Upper lobe of left lung (tissue), 6 donors: Measurements from ENCODE around the gene C5orf52. TPM values are rescaled to one million over a fixed set of nuclear protein-coding genes. Genes with fewer than 3 reads are reported as not detected.
"Not testable (repeated sequence)": the region's sequence is repeated elsewhere in the genome, so short reads cannot be mapped to it uniquely, and the experiment has no call there.

Source experiments
- ATAC-seq, 2 donors: fragments of 200-7000 bp; cut with Tn5 transposase; one replicate each; pipeline ENCODE4 v1.9.1; 2022; ENCODE audit warnings: mild to moderate bottlenecking in 2 of 2, moderate library complexity in 2 of 2; ENCODE audit not compliant: low FRiP score in 2 of 2
- DNase-seq, 2 donors: peaks; one replicate each; pipeline ENCODE4 v3.0.0-alpha.2; 2019 to 2020
- H3K27ac ChIP-seq, 4 donors: fragments of 200-600 bp; sonication (generic); one replicate each; pipeline ENCODE4 v1.5.1; 2016 to 2019
- H3K27me3 ChIP-seq, 4 donors: fragments of 200-600 bp; sonication (generic); one replicate each; pipeline ENCODE4 v1.5.1; 2017 to 2019
- H3K36me3 ChIP-seq, 4 donors: fragments of 200-600 bp; sonication (generic); one replicate each; pipeline ENCODE4 v1.5.1; 2016 to 2019
- H3K4me1 ChIP-seq, 4 donors: fragments of 200-600 bp; sonication (generic); one replicate each; pipeline ENCODE4 v1.5.1; 2018 to 2019
- H3K4me3 ChIP-seq, 4 donors: fragments of 200-600 bp; sonication (generic); one replicate each; pipeline ENCODE4 v1.5.1; 2017 to 2019; ENCODE audit warnings: mild to moderate bottlenecking in 2 of 4, moderate library complexity in 1 of 4
- H3K9me3 ChIP-seq, 4 donors: fragments of 200-600 bp; sonication (generic); one replicate each; pipeline ENCODE4 v1.5.1; 2018 to 2019
- EP300 ChIP-seq, 4 donors: sonication (generic); formaldehyde crosslinking; IDR thresholded peaks; one replicate each; pipeline ENCODE4 v1.5.1; 2017; ENCODE audit warnings: antibody characterized with exemption in 4 of 4, control low read depth in 2 of 4
- POLR2A ChIP-seq, 4 donors: fragments of 450-650 bp; IDR thresholded peaks; one replicate each; pipeline ENCODE4 v1.5.1; 2016 to 2017; ENCODE audit warnings: antibody characterized with exemption in 4 of 4, mild to moderate bottlenecking in 2 of 4
- POLR2AphosphoS5 ChIP-seq, 2 donors: sonication (generic); formaldehyde crosslinking; IDR thresholded peaks; one replicate each; pipeline ENCODE4 v1.5.1; 2017; ENCODE audit warnings: antibody characterized with exemption in 2 of 2
- WGBS, 2 donors: methylation state at CpG; one replicate each; pipeline ENCODE4 v1.1.5; 2017 to 2018; 5-methylcytosine and 5-hydroxymethylcytosine counted together
- total RNA-seq, 6 donors: library from RNA; depleted of rRNA in 4 of 6; stranded (reverse); fragments of >200 nt in 4 of 6; gene quantifications; one replicate each; pipeline versions ENCODE4 v1.1.0 to v1.2.1, GENCODE V29; 2016 to 2021
- TF ChIP-seq, protein P1 (sequence below), 6 experiments: fragments of 450-650 bp in 4 of 6; fragments of 200-600 bp in 2 of 6; sonication (generic) in 2 of 6; IDR thresholded peaks; one replicate each; pipeline ENCODE4 v1.5.1; 2016 to 2019; ENCODE audit warnings: antibody characterized with exemption in 6 of 6
- donor health status: DM: no; HTN: no; CAD: no; lungs with moderate emphysema.
- donor health status: DM: no; HTN: yes; CAD: no; lungs with severe emphysema.

Gene C5orf52
- total RNA-seq, 6 donors from 2014 or later = not detected

DNA sequence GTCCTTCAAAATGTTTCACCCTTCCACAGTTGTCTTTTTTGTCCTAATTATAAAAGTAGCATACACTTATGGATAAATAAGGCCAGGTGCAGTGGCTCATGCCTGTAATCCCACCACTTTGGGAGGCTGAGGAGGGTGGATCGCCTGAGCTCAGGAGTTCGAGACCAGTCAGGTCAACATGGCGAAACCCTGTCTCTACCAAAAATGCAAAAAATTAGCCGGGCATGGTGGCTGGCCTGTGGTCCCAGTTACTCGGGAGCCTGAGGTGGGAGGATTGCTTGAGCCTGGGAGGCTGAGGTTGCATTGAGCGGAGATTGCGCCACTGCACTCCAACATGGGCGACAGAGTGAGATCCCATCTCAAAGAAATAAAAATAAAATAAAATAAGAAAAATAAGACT is 1.6 kb downstream of the C5orf52 start:
- 92 to 97% methylated on average over 8 of the region's 8 CpGs for WGBS, 2 donors
- TF ChIP-seq, protein P1, sequence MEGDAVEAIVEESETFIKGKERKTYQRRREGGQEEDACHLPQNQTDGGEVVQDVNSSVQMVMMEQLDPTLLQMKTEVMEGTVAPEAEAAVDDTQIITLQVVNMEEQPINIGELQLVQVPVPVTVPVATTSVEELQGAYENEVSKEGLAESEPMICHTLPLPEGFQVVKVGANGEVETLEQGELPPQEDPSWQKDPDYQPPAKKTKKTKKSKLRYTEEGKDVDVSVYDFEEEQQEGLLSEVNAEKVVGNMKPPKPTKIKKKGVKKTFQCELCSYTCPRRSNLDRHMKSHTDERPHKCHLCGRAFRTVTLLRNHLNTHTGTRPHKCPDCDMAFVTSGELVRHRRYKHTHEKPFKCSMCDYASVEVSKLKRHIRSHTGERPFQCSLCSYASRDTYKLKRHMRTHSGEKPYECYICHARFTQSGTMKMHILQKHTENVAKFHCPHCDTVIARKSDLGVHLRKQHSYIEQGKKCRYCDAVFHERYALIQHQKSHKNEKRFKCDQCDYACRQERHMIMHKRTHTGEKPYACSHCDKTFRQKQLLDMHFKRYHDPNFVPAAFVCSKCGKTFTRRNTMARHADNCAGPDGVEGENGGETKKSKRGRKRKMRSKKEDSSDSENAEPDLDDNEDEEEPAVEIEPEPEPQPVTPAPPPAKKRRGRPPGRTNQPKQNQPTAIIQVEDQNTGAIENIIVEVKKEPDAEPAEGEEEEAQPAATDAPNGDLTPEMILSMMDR (IDR thresholded peaks at IDR 0.05) = no peak
- TF ChIP-seq EP300 (IDR thresholded peaks at IDR 0.05) (no peak), POLR2AphosphoS5 (IDR thresholded peaks at IDR 0.05) (no peak), POLR2A (IDR thresholded peaks at IDR 0.05) (no peak)
- peaks cover 5 to 17% (median 13%) of the 10 kb centered on the region in 4 donors for H3K4me1 ChIP-seq
- H3K36me3 ChIP-seq = no peaks in the 10 kb centered on the region
- H3K4me3 ChIP-seq = no peak overlapping the region
- ATAC-seq (no peak), DNase-seq (no peak)
- H3K27ac ChIP-seq = no peak overlapping the region
- no peaks in the 10 kb centered on the region for H3K9me3 ChIP-seq
- H3K27me3 ChIP-seq = peaks cover 0 to 8% (median 3%) of the 10 kb centered on the region in 4 donors

DNA sequence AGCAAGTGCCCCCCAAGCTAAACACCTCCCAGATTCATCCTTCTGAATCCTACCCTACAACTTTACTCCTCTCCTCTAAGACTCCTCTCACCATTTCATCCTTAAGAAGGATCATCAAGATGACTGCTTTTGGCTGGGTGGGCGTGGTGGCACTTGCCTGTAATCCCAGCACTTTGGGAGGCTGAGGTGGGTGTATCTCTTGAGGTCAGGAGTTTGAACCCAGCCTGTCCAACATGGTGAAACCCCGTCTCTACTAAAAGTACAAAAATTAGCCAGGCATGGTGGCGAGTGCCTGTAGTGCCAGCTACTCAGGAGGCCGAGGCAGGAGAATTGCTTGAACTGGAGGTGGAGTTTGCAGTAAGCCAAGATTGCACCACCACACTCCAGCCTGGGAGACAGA is 3.0 kb downstream of the C5orf52 start:
- not testable (repeated sequence) for H3K9me3 ChIP-seq, H3K27me3 ChIP-seq, ATAC-seq, H3K4me3 ChIP-seq, H3K27ac ChIP-seq, DNase-seq, H3K36me3 ChIP-seq
- 86 to 96% methylated on average over 4 of the region's 4 CpGs for WGBS, 2 donors
- H3K4me1 ChIP-seq = peaks cover 5 to 17% (median 13%) of the 10 kb centered on the region in 4 donors

DNA sequence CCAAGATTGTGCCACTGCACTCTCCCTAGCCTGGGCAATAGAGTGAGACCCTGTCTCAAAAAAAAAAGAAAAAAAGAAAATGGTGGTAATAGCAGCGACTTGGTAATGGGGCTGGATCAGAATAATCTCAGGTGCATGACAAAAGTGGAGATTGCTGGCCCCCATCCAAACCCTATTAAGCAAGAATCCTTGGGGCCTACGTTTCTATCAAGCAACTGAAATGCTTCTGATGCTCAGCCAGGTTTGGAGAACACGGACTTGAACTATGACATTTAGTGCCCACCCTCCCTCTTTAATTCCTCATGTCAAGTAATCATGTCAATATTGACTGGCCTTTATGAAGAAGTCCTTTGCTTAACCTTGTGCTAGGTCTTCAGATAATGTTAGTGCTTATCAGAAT is 6.6 kb downstream of the C5orf52 start:
- Histone ChIP-seq H3K9me3 (no peaks in the 10 kb centered on the region), H3K27ac (no peak overlapping the region), H3K4me1 (no peaks in the 10 kb centered on the region), H3K4me3 (no peak overlapping the region), H3K36me3 (no peaks in the 10 kb centered on the region), H3K27me3 (no peaks in the 10 kb centered on the region)
- TF ChIP-seq, protein P1 (IDR thresholded peaks at IDR 0.05) = no peak
- TF ChIP-seq EP300 (IDR thresholded peaks at IDR 0.05) (no peak), POLR2AphosphoS5 (IDR thresholded peaks at IDR 0.05) (no peak), POLR2A (IDR thresholded peaks at IDR 0.05) (no peak)
- DNase-seq = peak in 1 of 2 donors; percentile 42
- no peak for ATAC-seq
- WGBS, 2 donors = 66 to 71% methylated on average over 3 of the region's 3 CpGs

DNA sequence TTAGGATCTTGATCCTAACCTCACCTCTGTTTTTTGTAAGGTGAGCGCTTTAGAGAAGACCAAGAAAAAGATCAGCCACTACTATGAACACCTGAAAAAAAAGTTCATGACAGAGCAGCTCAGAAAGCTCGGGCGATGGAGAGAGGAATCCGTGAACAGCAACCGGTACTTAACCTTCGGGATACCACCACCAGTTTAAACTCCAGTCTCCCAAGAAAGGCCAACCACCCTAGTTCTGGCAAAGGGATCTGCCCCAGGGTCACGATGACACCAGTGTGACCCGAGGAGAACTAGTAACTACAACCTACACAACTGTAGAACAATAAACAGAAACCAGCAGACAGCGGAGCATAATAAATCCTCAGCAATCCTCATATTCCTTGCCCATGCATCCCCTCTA is 8.5 kb downstream of the C5orf52 start:
- WGBS, 2 donors = 96 to 97% methylated on average over 9 of the region's 9 CpGs
- TF ChIP-seq POLR2A (IDR thresholded peaks at IDR 0.05) = no peak

DNA sequence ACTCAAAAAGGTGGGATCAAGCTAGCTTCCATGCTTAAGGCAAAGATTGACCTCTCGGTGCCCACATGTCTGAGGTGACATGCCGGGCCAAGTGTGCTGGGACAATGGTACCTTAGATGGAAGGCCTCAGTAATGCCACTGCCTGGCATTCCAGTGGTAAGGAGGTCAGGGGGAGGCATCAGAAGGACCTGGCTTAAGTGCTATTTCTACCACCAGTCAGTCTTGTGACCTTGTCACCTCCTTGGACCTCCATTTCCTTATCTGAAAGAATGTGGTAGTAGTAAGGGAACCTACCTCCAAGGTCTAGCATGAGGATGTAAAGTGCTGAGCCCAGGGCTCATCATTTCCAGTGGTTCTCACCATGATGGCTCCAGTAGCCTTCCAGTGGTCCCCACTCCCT is 8.9 kb downstream of the C5orf52 start:
- WGBS, 2 donors = 95 to 97% methylated on average over 2 of the region's 2 CpGs
- Histone ChIP-seq H3K36me3 (no peaks in the 10 kb centered on the region), H3K27ac (no peak overlapping the region), H3K4me3 (no peak overlapping the region), H3K27me3 (no peaks in the 10 kb centered on the region), H3K9me3 (no peaks in the 10 kb centered on the region), H3K4me1 (no peaks in the 10 kb centered on the region)
- TF ChIP-seq, protein P1 (IDR thresholded peaks at IDR 0.05) = no peak
- TF ChIP-seq POLR2AphosphoS5 (IDR thresholded peaks at IDR 0.05) (no peak), EP300 (IDR thresholded peaks at IDR 0.05) (no peak), POLR2A (IDR thresholded peaks at IDR 0.05) (no peak)
- no peak for DNase-seq
- ATAC-seq = no peak

More for the DNA sequence above, 8.5 kb downstream of the C5orf52 start:
- H3K27me3 ChIP-seq = no peaks in the 10 kb centered on the region
- ATAC-seq (no peak), DNase-seq (no peak)
- H3K27ac ChIP-seq = no peak overlapping the region
- H3K36me3 ChIP-seq = no peaks in the 10 kb centered on the region
- no peaks in the 10 kb centered on the region for H3K9me3 ChIP-seq
- H3K4me1 ChIP-seq = no peaks in the 10 kb centered on the region
- no peak overlapping the region for H3K4me3 ChIP-seq

DNA sequence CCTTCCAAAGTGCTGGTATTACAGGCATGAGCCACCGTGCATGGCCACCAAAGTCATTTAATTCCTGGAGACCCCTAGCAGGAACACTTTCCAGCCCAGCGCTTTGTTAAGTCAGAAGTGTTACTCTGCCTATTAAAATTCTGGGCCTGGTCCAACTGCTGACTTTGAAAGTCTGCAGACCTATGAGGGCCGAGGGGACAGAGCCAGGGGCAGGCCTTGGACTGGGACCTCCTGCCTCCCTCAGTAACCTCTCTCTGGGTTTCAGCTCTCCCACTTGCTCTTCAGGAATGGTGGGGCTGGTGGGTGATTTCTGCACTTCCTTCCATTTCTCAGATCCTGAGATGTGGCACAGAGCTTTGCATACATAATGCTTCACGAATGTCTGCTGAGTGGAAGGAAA is 9.7 kb downstream of the C5orf52 start:
- H3K4me3 ChIP-seq = no peak overlapping the region
- ATAC-seq = no peak
- WGBS, 2 donors = 81 to 89% methylated on average over 4 of the region's 4 CpGs
- H3K27ac ChIP-seq = no peak overlapping the region
- H3K36me3 ChIP-seq = no peaks in the 10 kb centered on the region
- DNase-seq = no peak
- H3K9me3 ChIP-seq = no peaks in the 10 kb centered on the region
- H3K27me3 ChIP-seq = no peaks in the 10 kb centered on the region
- TF ChIP-seq POLR2A (IDR thresholded peaks at IDR 0.05) = no peak
- TF ChIP-seq POLR2AphosphoS5 (IDR thresholded peaks at IDR 0.05) = no peak
- TF ChIP-seq EP300 (IDR thresholded peaks at IDR 0.05) = no peak
- TF ChIP-seq, protein P1 (IDR thresholded peaks at IDR 0.05) = no peak
- no peaks in the 10 kb centered on the region for H3K4me1 ChIP-seq
